ENCODE measurements around the gene RHCE.
"Not testable (repeated sequence)": the region's sequence is repeated elsewhere in the genome, so short reads cannot be mapped to it uniquely, and the experiment has no call there.

The RHCE gene

DNA sequence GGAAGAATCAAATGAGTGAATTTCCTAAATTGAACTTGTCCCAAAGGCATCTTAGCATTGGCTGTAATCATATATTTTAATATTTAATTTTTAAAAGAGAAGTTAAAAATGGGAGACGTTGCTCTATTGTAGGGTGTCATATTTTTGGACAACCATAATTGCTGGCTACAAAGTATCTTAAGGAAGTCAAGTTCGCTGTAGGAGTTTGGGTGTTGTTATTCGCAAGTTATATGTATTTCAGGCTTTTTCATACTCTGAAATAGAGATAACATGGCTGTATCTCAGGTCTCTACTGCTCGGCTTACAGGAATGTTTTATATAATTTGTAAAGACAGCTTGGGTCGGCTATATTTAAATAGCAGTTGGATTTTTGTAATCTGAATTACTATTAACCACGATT lies 81.6 kb downstream of the RHCE start:
- no peak for DNase-seq

DNA sequence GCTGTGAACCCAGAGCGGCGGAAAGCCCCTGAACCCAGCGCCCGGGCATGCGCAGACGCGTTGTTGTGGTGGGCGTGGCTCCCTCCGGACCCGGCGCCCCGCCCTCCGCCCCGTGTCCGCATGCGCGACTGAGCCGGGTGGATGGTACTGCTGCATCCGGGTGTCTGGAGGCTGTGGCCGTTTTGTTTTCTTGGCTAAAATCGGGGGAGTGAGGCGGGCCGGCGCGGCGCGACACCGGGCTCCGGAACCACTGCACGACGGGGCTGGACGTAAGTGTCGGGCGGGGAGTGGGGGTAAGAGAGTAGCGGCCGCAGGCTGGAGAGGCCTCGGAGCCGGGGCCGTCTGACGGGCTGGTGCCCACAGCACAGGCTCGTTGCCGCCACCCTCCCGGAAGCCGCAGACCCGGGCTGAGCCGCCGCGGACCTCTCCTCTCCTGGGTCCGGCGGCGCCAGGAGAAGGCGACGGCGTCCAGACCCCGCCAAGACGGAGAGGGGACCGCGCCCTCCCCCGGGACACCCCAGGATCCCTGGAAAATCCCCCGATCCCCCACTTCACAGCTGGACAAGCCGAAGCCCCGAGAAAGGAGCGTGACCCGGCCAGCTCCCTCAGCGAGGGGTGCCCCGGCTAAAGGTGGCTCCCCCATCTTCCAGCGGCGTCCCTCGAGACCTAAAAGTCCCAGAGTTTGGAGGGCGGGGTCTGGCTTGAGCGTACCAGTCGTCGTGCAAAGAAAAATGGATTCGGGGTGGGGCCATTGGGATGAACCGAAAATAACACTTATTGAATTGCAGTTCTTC lies 82.2 kb downstream of the RHCE start, which contains the start of gene TMEM50A:
Gene TMEM50A (plus strand): TSS at position 147 of the 794 bp plus-strand sequence. CDS start 2,153 bp downstream, outside the sequence.
- peak; percentile 60 to 90 for DNase-seq

GRCh38 chr1:25337483-25338187 lies 83.0 kb downstream of the RHCE start:
- DNase-seq: not testable (repeated sequence)

DNA sequence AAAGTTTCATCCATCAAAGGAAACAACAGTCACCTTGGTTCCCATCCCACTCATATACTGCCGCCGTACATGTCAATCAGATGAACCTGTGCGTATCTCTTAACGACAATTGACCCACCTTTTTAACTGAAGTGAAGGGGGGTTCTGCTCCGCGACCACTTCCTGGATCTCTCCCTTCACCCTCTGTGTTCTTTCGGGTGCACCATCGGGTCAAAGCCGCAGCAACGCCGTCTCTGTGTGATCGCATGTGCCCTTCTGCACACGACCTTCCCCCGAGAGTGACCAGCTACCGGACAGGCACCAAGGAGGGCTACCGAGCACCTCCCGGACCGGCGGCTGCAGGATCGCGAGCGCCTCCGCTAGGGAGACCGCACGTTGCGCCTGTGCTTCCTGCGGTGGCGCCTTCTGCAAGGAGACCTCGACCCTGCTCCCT lies 83.7 kb downstream of the RHCE start:
- DNase-seq: not testable (repeated sequence)

GRCh38 chr1:25329950-25330349 lies 90.7 kb downstream of the RHCE start:
- not testable (repeated sequence) for DNase-seq

- not testable (repeated sequence) for DNase-seq
These were observed 91.3 kb downstream of the RHCE start for GRCh38 chr1:25329336-25329735.

DNA sequence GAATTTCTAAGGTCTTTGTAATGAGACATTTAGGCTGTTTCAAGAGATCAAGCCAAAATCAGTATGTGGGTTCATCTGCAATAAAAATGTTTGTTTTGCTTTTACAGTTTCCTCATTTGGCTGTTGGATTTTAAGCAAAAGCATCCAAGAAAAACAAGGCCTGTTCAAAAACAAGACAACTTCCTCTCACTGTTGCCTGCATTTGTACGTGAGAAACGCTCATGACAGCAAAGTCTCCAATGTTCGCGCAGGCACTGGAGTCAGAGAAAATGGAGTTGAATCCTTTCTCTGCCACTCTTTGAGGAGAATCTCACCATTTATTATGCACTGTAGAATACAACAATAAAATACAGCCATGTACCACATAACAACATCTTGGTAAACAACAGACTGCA lies 91.8 kb downstream of the RHCE start:
- DNase-seq: not testable (repeated sequence)

- DNase-seq: not testable (repeated sequence)
These were observed 92.5 kb downstream of the RHCE start for GRCh38 chr1:25327864-25328790.

DNA sequence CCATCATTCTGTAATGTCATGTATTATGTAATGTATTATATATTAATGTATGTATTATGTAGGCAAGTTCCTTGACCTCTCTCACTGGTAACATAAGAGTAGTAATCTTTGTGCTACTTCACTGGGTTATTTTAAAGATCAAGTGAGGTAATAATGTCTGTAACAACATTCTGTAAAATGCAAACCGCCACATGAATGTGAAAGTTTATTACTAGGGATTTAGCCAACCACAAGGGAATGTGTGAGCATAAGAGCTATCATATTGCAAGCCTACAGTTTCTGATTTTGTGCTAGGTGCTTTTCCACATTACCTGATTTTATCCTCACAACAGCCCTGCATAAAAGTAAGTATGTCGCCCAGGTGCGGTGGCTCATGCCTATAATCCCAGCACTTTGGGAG lies 96.2 kb downstream of the RHCE start:
- DNase-seq: not testable (repeated sequence)

GRCh38 chr1:25322127-25322526 lies 98.5 kb downstream of the RHCE start:
- DNase-seq: not testable (repeated sequence)

GRCh38 chr1:25320314-25320938 lies 100.2 kb downstream of the RHCE start:
- DNase-seq: not testable (repeated sequence)

DNA sequence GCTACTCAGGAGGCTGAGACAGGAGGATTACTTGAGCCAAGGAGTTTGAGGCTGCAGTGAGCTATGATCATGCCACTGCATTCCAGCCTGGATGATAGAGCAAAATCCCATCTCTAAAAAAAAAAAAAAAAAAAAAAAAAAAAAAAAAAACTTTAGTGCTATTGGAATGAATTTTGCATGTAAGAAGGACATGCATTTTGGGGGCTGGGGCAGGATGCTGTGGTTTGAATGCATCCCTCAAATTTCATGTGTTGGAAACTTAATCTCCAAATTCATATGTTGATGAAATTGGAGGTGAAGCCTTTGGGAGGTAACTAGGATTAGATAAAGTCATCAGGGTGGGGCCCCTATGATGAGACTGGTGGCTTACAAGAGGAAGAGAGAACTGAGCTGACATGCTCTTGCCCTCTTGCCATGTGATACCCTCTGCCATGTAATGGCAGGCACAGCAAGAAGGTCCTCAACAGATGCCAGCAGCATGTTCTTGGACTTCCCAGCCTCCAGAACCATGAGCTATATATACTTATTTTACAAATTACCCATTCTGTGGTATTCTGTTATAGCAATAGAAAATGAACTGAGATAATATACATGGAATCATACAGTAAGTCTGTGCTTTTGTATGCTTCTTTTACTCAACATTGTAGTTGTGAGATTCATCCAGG lies 107.7 kb downstream of the RHCE start:
- DNase-seq: not testable (repeated sequence)
